Naive B cell (primary cell): ENCODE results near the gene CSMD2. TPM values are rescaled to one million over a fixed set of nuclear protein-coding genes. Genes with fewer than 3 reads are reported as not detected.
"Not testable (repeated sequence)": the region's sequence is repeated elsewhere in the genome, so short reads cannot be mapped to it uniquely, and the experiment has no call there.

Experiments used
- ATAC-seq, 2 donors: fragments of 150-1000 bp; cut with Tn5 transposase; 2 replicates each; pipeline ENCODE4 v1.10.0; 2021; ENCODE audit warnings: low read depth in 2 of 2, mild to moderate bottlenecking in 2 of 2, moderate library complexity in 2 of 2
- DNase-seq: peaks from one replicate; pipeline ENCODE4 v3.0.0; 2022
- H3K27ac Mint-ChIP-seq, 6 donors: one replicate each; pipeline ENCODE4 v1.8.0; 2020 to 2022; ENCODE audit warnings: mild to moderate bottlenecking in 6 of 6, mixed read lengths in 6 of 6, moderate library complexity in 5 of 6, inconsistent platforms in 2 of 6
- H3K27me3 Mint-ChIP-seq, 3 donors: one replicate each; pipeline ENCODE4 v1.8.0; 2021 to 2022; ENCODE audit warnings: mixed read lengths in 3 of 3, mild to moderate bottlenecking in 1 of 3
- H3K36me3 Mint-ChIP-seq, 2 donors: one replicate each; pipeline ENCODE4 v1.8.0; 2020 to 2022; ENCODE audit warnings: mixed read lengths in 2 of 2, inconsistent platforms in 1 of 2, mild to moderate bottlenecking in 1 of 2
- H3K4me1 Mint-ChIP-seq, 3 donors: one replicate each; pipeline ENCODE4 v1.8.0; 2020 to 2022; ENCODE audit warnings: mixed read lengths in 3 of 3, inconsistent platforms in 1 of 3, mild to moderate bottlenecking in 1 of 3, moderate library complexity in 1 of 3
- H3K4me3 Mint-ChIP-seq, 8 donors: one replicate each; pipeline ENCODE4 v1.8.0; 2020 to 2022; ENCODE audit warnings: mild to moderate bottlenecking in 8 of 8, mixed read lengths in 8 of 8, moderate library complexity in 8 of 8, inconsistent platforms in 2 of 8
- H3K9me3 Mint-ChIP-seq, 7 donors: one replicate each; pipeline ENCODE4 v1.8.0; 2020 to 2022; ENCODE audit warnings: mixed read lengths in 7 of 7, mild to moderate bottlenecking in 5 of 7, inconsistent platforms in 2 of 7, moderate library complexity in 1 of 7
- polyA plus RNA-seq, 6 donors: library from polyadenylated mRNA; unstranded; fragments of 300-500 nt; fragmentation: Illumina TruSeq; gene quantifications; one replicate each; pipeline ENCODE4 v1.2.3, GENCODE V29; 2021; ENCODE audit warnings: low read depth in 6 of 6

Gene CSMD2
- polyA plus RNA-seq, result not detected

DNA sequence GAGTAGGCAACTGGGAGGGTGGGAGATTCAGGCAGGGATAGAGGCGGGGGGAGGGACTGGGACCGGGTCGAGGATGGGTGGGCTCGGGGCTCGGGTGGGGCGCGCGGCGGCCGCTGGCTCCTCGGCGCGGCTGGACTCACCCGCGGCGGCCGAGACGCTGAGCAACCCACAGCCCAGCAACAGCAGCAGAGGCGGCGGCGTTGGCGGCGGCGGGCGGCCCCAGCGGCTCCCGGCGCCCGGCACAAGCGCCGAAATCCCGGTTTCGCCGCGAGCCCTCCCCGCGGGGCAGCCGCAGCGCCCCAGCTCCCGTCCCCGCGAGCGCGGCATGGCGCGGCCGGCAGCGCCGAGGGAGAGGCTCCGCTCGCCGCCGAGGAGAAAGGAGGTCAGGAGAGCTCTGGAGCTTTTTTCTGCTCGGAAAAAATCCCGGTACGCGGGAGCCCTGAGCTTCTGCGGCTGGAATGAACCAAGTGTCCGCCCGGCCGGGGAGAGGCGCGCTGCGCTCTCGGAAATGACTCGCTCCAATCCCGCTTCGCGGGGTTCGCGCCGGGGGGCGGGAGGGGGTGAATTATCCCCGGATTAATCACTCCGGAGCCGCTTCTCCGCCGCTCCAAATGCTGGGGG, at the start of gene CSMD2:
CSMD2 (minus strand) TSS at position 460 of the 621 bp plus-strand sequence; CDS start at position 327, 133 bp downstream.
- no peak for ATAC-seq
- peaks cover 59 to 79% (median 66%) of the 10 kb centered on the region in 3 donors for H3K27me3 Mint-ChIP-seq
- H3K36me3 Mint-ChIP-seq, result peaks cover 0 to 10% of the 10 kb centered on the region in 2 donors
- DNase-seq, result no peak
- peaks cover 7 to 12% (median 8%) of the 10 kb centered on the region in 3 donors for H3K4me1 Mint-ChIP-seq
- peaks cover 0 to 5% (median 2%) of the 10 kb centered on the region in 7 donors for H3K9me3 Mint-ChIP-seq
- peak within 1 kb of the TSS in 4 of 8 donors; percentile 17 to 77 (median 24) for H3K4me3 Mint-ChIP-seq
- H3K27ac Mint-ChIP-seq, result no peak within 1 kb of the TSS

DNA sequence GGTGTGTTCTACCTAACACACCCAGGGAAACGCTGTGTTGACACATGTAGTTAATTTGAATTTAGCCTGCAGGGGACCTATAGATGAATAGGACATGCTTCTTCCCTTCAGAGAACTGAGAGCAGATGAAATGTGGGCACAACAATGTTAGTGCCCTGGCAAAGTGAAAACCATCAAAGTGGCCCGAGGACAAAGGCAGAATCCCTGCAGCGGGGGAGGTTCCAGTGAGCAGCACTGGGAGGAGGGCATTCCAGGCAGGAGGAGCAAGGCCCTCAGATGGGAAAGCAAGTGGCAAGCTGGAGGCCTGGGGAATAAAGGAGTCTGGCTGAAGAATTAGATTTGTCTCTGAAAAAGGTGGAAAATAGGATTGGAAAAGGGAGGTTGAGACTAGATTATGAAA, 48.9 kb upstream of the CSMD2 start:
- no peaks in the 10 kb centered on the region for H3K27me3 Mint-ChIP-seq
- no peaks in the 10 kb centered on the region for H3K4me1 Mint-ChIP-seq
- H3K4me3 Mint-ChIP-seq, result no peak overlapping the region
- ATAC-seq (no peak), DNase-seq (no peak)
- H3K36me3 Mint-ChIP-seq, result no peaks in the 10 kb centered on the region
- H3K9me3 Mint-ChIP-seq, result peaks cover 0 to 1% (median 0%) of the 10 kb centered on the region in 7 donors
- H3K27ac Mint-ChIP-seq, result no peak overlapping the region

GRCh38 chr1:34212673-34213072, 47.6 kb upstream of the CSMD2 start:
- Mint-ChIP-seq H3K27ac (no peak overlapping the region), H3K27me3 (no peaks in the 10 kb centered on the region), H3K4me1 (no peaks in the 10 kb centered on the region), H3K36me3 (no peaks in the 10 kb centered on the region), H3K9me3 (peaks cover 0 to 1% (median 0%) of the 10 kb centered on the region in 7 donors), H3K4me3 (no peak overlapping the region)
- ATAC-seq (no peak), DNase-seq (no peak)

DNA sequence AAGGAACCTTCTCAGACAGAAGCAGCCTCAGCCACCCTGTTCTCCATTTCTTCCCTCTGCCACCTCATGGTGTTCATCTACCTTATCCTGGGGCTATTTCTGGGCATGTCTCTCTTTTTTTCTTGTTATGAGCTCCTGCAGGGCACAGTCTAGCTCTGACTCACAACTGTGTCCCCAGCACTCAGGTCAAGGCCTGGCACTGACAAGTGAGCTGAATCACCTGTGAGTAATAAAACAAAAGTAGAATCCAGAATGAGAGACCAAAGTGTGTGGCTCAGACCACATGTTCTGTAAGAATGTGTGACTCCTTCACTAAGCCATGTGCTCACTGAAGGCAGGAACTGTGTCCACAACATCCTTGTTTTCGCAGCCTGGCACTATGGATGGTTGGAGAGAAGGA, 34.9 kb upstream of the CSMD2 start:
- Mint-ChIP-seq H3K9me3 (peaks cover 0 to 2% (median 0%) of the 10 kb centered on the region in 7 donors), H3K27ac (no peak overlapping the region), H3K36me3 (no peaks in the 10 kb centered on the region), H3K4me3 (no peak overlapping the region), H3K27me3 (peaks cover 5 to 11% (median 7%) of the 10 kb centered on the region in 3 donors), H3K4me1 (no peaks in the 10 kb centered on the region)
- DNase-seq (no peak), ATAC-seq (no peak)

DNA sequence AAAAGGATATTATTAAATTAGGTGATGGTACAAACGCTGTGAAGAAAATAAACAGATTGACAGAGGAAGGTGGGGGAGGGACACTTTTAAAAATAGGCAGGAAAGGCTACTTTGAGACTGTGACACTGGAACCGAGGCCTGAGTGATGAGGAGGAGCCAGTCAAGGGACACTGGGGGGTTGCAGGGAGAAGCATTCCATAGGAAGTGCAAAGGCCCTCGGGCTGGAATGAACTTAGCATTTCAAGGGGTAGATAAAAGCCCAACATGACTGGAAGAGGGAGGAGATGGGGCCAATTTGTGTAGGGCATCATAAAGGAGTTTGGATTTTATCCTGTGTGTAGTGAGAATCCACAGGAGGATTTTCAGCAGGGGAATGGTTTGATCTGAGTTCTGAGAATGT, 27.6 kb upstream of the CSMD2 start:
- peaks cover 0 to 4% (median 0%) of the 10 kb centered on the region in 3 donors for H3K4me1 Mint-ChIP-seq
- peaks cover 0 to 9% (median 0%) of the 10 kb centered on the region in 7 donors for H3K9me3 Mint-ChIP-seq
- ATAC-seq, result no peak
- H3K27ac Mint-ChIP-seq, result no peak overlapping the region
- DNase-seq, result no peak
- no peaks in the 10 kb centered on the region for H3K36me3 Mint-ChIP-seq
- H3K4me3 Mint-ChIP-seq, result no peak overlapping the region
- H3K27me3 Mint-ChIP-seq, result peaks cover 8 to 34% (median 17%) of the 10 kb centered on the region in 3 donors

- Mint-ChIP-seq H3K36me3 (no peaks in the 10 kb centered on the region), H3K4me1 (peaks cover 0 to 4% (median 0%) of the 10 kb centered on the region in 3 donors), H3K9me3 (peaks cover 0 to 9% (median 0%) of the 10 kb centered on the region in 7 donors), H3K4me3 (no peak overlapping the region), H3K27me3 (peaks cover 19 to 46% (median 25%) of the 10 kb centered on the region in 3 donors), H3K27ac (no peak overlapping the region)
- no peak for DNase-seq
- no peak for ATAC-seq
Observed at GRCh38 chr1:34190692-34191091, 25.7 kb upstream of the CSMD2 start.

- ATAC-seq, result no peak
- Mint-ChIP-seq H3K9me3 (peaks cover 0 to 9% (median 0%) of the 10 kb centered on the region in 7 donors), H3K4me3 (no peak overlapping the region), H3K27ac (no peak overlapping the region), H3K36me3 (no peaks in the 10 kb centered on the region), H3K4me1 (peaks cover 0 to 4% (median 0%) of the 10 kb centered on the region in 3 donors), H3K27me3 (peaks cover 23 to 55% (median 27%) of the 10 kb centered on the region in 3 donors)
- no peak for DNase-seq
Observed at GRCh38 chr1:34188985-34189384, 24.0 kb upstream of the CSMD2 start.

DNA sequence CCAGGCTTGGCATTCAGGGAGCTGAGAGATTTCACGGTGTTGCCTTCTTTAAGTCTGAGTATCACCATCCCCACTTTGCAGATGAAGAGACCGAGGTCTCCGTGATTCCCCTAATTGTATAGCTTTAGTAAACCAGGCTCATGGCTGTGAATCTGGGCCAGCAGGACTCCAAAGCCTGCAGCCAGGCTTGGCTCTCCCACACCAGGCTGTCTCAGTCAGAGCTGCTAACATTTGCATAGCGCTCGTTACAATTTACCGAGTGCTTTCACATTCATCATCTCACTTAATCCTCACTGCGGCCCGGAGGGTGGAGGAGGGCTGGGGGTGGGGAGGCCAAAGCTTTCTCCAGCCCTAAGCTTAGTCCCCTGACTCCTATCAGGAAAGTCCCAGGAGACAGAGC, 23.4 kb upstream of the CSMD2 start:
- H3K27ac Mint-ChIP-seq, result no peak overlapping the region
- peaks cover 0 to 4% (median 0%) of the 10 kb centered on the region in 3 donors for H3K4me1 Mint-ChIP-seq
- H3K36me3 Mint-ChIP-seq, result no peaks in the 10 kb centered on the region
- DNase-seq (no peak), ATAC-seq (no peak)
- H3K27me3 Mint-ChIP-seq, result peaks cover 23 to 58% (median 27%) of the 10 kb centered on the region in 3 donors
- H3K4me3 Mint-ChIP-seq, result no peak overlapping the region
- H3K9me3 Mint-ChIP-seq, result peaks cover 0 to 9% (median 0%) of the 10 kb centered on the region in 7 donors

DNA sequence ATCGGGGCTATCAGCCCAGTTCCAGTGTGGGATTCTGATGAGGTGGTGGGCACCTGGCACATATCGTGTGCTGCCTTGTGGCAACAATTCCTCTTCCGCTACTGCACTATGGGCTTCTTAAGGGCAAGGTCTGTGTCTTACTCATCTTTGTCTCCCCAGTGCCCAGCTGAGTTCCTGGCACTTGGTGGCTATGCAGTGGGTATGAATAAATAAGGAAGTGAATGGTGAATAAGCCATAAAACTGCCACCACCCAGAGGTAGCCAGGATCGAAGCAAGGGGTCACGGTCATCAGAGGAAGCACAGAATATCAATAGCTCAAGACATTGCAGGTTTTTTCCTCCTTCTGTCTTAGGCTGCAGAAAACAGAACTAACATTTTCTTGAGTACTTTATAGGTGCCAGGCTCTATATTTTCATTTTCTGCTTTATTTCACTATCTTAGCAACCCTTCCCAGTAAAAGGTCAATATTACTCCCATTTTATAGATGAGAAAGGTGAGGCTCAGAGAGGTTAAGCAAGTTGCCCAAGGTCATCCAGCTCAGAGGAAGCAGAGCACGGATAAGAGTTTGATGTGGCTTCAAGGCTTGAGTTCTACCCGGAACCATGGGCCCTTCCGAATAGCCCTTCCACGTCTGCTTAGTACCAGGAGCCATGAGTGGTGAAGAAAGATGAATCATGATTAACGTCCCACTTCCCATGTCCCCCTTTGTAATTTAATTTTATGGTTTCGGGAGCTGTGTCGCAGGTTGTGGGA, 21.9 kb upstream of the CSMD2 start:
- ATAC-seq (no peak), DNase-seq (no peak)
- Mint-ChIP-seq H3K9me3 (peaks cover 0 to 12% (median 0%) of the 10 kb centered on the region in 7 donors), H3K4me1 (peaks cover 0 to 4% (median 0%) of the 10 kb centered on the region in 3 donors), H3K4me3 (no peak overlapping the region), H3K27me3 (peaks cover 23 to 45% (median 24%) of the 10 kb centered on the region in 3 donors), H3K36me3 (no peaks in the 10 kb centered on the region), H3K27ac (no peak overlapping the region)

DNA sequence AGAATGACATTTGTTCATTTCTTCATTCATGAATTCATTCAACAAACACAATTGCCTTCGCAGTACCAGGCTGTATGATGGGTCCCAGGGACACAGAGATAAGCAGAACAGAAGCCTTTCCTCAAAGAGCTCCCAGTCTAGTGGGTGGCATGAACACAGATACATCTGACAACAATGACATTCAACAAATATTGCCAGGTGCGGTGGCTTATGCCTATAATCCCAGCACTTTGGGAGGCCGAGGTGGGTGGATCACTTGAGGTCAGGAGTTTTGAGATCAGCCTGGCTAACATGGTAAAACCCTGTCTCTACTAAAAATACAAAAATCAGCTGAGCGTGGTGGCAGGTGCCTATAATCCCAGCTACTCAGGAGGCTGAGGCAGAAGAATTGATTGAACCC, 18.4 kb upstream of the CSMD2 start:
- Mint-ChIP-seq H3K27me3 (peaks cover 26 to 60% (median 29%) of the 10 kb centered on the region in 3 donors), H3K9me3 (peaks cover 0 to 12% (median 0%) of the 10 kb centered on the region in 7 donors)
- H3K36me3 Mint-ChIP-seq, ATAC-seq, H3K27ac Mint-ChIP-seq, H3K4me3 Mint-ChIP-seq, H3K4me1 Mint-ChIP-seq, DNase-seq: not testable (repeated sequence)

DNA sequence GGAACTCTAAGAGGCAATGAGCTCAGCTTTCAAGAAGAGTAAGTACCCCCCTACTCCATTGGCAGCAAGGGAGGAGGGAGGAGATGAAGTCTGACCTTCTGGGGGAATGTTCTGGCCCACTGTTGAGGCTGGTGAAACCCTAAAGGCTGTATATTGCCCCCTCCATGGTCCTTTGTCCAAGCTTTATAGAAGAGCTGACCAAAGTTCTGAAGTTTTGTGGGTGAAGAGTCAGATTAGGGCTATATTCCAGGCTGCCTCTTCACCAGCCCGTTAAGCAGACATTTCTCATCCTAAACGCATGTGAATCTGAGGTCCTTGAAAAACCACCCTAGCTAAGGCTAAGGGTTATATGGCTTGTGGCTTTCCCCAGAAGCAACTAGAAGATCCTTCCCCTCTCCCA, 13.0 kb upstream of the CSMD2 start:
- Mint-ChIP-seq H3K36me3 (peaks cover 0 to 7% of the 10 kb centered on the region in 2 donors), H3K27ac (no peak overlapping the region), H3K4me3 (no peak overlapping the region), H3K4me1 (no peaks in the 10 kb centered on the region), H3K9me3 (peaks cover 0 to 9% (median 2%) of the 10 kb centered on the region in 7 donors), H3K27me3 (peaks cover 20 to 54% (median 50%) of the 10 kb centered on the region in 3 donors)
- no peak for DNase-seq
- ATAC-seq, result no peak

DNA sequence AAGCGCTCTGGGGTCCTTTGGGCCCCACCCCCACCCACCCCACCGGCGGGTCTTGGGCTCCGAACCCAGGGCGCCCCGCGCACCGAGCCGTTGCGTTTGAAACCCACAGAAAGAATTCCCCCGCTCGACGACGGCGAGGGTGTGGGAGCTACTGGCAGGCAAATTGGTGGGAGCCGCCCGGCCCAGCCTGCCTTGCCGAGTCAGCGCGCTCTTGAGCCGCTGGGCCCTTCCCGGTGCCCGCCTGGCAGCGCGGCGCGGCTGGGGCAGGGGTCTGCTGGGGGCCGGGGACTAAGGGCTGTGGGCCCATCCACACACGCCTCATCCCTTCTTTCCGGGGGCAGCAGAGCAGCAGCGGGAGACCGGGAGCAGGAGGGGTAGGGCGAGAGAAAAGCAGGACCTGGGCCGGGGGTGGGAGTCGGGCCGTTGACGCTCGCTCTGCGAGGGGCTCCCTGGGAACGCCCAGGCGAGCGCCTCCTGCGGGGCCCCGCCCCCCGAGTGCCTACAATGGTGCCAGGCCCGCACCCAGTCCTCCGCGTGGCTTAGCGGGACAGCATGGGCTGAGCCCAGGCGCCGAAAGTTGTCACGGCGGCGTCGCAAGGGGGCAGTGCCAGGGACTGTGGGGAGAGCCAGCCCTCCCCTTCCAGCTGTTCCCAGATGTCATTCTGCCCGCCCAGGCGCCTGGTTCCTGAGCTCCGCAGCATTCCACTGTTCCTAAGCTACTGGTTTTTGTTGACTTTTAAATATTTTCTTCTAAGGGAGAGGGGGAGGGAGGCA, 12.0 kb upstream of the CSMD2 start, which contains the start of gene C1orf94:
C1orf94 (plus strand) TSS at position 78 of the 774 bp plus-strand sequence. CDS start 883 bp downstream, outside the sequence.
- DNase-seq, result no peak
- H3K4me3 Mint-ChIP-seq, result no peak within 1 kb of the TSS
- peaks cover 20 to 60% (median 49%) of the 10 kb centered on the region in 3 donors for H3K27me3 Mint-ChIP-seq
- no peaks in the 10 kb centered on the region for H3K4me1 Mint-ChIP-seq
- H3K27ac Mint-ChIP-seq, result no peak within 1 kb of the TSS
- peaks cover 0 to 6% (median 2%) of the 10 kb centered on the region in 7 donors for H3K9me3 Mint-ChIP-seq
- no peak for ATAC-seq
- H3K36me3 Mint-ChIP-seq, result peaks cover 0 to 7% of the 10 kb centered on the region in 2 donors

DNA sequence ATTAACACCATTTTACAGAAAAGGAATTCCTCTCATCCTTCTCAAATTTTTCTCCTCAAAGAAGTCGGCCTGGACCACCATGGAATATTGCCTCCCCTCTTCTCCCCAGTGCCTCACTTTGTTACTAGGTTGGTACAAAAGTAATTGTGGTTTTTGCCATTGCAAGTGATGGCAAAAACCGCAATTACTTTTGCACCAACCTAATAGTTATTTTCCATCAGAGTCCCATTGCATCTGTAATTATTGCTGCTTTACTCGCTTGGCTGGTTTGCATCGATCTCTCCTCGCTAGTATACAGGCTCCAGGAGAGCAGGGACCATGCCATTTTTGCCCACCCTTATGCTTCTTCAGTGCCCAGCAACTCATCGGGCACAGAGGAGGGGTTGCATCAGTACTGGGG, 10.7 kb upstream of the CSMD2 start:
- Mint-ChIP-seq H3K9me3 (peaks cover 0 to 6% (median 0%) of the 10 kb centered on the region in 7 donors), H3K4me1 (no peaks in the 10 kb centered on the region), H3K27ac (no peak overlapping the region), H3K36me3 (peaks cover 0 to 7% of the 10 kb centered on the region in 2 donors), H3K4me3 (no peak overlapping the region), H3K27me3 (peaks cover 24 to 66% (median 44%) of the 10 kb centered on the region in 3 donors)
- ATAC-seq (no peak), DNase-seq (no peak)
